ENCODE results near the gene STK32B.

Gene STK32B

DNA sequence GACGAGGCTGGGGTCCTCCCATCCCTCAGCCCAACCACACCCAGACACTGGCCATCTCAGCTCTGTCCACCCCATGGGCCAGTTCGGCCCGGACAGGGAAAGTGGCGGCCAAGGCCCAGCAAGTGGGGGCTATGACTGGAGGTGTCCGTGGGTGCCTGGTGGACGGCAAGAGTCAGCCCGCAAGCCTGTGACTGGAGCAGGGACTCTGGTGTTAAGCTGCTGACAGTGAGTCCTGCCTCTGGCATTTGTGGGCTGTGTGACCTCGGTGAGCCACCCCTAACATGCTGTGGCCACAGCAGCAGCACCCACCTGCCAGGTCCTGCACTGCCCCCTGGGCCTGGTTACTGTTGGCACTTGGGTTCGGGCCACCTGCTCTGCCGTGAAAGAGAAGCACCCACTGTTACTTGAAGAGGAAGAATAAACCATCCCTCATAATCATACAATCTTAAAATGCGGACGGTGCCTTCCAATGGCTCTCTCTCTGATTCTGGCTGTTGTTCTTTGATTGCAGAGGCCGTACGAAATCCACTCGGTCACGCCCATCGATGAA is 405.1 kb downstream of the STK32B start:
- DNase-seq: no peak

GRCh38 chr4:5458676-5459075 is 407.4 kb downstream of the STK32B start:
- no peak for DNase-seq

DNA sequence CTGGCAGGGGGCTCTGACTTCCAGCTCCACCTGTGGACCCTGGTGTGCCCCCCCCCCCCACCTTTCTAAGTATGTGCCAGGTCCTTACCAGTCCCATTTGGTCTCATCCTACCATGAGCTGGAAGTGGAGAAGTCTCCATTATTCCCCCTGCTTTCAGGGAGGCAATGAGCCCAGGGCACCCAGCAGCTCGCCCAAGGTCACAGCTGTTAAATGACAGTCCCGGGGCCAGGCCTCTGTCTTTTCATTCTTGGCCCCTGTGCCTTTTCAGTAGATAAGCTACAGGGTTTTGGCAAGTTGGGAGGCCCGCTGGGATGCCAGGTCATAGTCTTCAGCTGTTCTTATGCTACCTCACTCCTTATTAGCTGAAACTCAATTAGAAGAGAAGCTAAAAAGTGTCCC is 408.0 kb downstream of the STK32B start:
- no peak for DNase-seq

DNA sequence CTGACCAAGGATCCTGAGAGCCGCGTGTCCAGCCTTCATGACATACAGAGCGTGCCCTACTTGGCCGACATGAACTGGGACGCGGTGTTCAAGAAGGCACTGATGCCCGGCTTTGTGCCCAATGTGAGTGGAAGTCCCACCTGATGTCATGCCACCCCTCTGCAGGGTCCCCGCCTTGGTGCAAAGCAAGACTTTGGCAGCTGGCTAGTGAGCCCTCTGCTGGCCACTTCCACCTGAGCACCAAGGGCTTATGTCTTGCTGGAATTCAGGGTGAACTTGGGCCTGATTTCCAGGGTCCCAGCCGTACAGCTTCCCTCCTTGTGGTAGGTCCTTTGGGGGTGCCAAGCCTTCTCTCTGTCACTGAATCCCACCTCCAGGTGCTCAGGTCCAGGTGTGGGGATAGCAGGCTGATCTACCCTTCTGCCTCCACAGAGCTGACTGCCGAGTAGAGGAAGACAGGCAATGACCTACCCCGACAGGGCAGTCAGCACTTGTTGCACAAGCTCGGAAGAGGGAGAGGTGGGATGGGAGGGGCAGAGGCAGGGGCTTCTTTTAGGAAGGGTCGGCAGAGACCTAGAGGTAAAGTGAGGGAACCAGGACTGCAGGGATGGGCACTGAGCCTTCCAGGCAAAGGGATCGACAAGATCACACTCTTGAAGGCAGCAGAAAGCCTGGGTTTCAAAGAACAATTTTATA is 409.0 kb downstream of the STK32B start:
- peak; percentile 25 for DNase-seq

- no peak for DNase-seq
Measured at GRCh38 chr4:5461477-5461876, 410.2 kb downstream of the STK32B start.

DNA sequence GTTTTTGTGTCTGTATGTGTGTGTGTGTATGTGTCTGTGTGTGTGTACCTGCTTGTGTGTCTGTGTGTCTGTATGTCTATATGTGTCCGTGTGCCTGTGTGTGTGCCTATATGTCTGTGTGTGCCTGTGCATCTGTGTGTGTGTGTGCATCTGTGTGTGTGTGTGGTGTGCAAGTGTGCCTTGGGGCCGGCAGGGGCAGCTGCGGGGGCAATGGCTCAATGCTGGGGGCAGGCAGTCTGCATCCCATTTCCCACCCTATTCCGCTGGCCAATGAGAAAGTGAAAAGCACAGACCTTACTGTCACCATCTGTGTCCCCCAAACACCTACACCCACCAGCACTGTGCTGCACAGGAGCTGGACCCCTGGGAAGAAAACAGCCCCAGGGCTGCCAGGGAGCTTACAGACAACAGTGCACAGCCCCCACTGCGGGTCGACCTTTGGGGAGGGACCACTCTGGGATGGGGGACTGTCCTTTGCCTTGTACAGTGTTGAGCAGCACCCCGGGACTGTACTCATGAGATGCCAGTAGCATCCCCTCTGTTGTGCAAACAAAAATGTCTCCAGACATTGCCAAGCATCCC is 411.1 kb downstream of the STK32B start:
- no peak for DNase-seq

GRCh38 chr4:5462896-5463295 is 411.6 kb downstream of the STK32B start:
- no peak for DNase-seq

- no peak for DNase-seq
Measured at GRCh38 chr4:5463361-5463760, 412.1 kb downstream of the STK32B start.

DNA sequence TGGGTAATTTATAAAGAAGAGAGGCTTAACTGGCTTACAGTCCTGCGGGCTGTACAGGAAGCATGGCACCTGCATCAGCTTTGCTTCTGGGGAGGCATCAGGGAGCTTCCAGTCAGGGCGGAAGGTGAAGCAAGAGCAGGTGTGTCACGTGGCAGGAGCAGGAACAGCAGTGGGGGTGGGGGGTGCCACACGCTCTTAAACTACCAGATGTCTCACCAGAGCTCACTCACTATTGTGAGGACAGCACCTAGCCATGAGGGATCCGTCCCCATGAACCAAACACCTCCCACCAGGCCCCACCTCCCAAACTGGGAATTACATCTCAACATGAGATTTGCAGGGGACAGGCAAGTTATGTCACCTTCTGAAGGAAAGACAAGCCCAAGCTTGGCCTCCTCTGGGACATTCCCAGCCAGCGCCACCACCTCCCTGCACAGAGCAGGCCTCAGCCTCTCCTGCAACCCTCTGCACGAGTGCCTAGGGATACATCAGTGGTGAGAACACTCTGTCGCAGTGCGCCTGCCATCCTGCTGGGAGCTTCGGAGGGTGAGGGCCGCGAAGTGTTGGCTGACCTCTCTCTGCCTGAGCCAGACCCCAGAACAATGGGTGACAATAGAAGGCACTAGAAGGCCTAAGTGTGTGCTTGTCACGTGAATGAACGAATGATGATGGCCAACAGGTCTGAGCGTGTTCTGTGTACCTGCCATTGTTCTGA is 412.8 kb downstream of the STK32B start:
- no peak for DNase-seq

- DNase-seq: no peak
Measured at GRCh38 chr4:5465529-5465928, 414.2 kb downstream of the STK32B start.

DNA sequence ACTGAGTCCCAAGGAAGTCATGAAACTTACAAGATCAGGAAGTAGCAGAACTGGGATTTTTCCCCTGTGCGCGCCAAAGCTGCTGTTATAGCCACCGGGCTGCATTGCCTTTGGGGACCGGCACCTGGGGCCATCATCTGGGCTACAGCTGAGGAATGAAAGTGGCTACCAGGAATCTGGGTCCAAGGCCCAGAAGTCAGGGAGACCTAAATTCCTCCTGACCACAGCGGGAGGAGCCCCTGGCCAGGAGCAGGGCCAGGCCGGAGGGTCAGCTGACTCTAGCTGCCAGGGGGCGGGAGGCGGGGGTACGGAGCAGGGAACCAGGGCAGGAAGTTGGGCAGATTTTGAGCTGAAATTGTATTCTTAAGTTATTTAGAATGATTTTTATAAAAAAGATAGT is 414.7 kb downstream of the STK32B start:
- DNase-seq: no peak

DNA sequence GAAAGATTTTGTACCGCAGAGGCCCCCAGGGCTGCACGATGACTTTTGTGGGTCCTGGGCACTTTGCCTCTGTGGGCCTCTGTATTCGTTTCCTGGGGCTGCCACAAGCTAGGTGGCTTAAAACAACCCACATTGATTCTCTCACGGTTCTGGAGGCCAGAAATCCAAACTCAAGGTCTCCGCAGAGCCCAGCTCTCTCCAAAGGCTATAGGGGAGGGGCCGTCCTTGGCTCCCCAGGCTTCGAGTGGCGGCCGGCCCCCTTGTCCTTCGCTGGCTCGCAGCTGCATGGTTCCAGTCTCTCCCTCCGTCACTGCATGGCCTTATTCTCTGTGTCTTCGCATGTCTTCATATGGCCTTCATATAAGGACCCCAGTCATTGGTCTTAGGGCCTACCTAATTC is 415.8 kb downstream of the STK32B start:
- no peak for DNase-seq

DNA sequence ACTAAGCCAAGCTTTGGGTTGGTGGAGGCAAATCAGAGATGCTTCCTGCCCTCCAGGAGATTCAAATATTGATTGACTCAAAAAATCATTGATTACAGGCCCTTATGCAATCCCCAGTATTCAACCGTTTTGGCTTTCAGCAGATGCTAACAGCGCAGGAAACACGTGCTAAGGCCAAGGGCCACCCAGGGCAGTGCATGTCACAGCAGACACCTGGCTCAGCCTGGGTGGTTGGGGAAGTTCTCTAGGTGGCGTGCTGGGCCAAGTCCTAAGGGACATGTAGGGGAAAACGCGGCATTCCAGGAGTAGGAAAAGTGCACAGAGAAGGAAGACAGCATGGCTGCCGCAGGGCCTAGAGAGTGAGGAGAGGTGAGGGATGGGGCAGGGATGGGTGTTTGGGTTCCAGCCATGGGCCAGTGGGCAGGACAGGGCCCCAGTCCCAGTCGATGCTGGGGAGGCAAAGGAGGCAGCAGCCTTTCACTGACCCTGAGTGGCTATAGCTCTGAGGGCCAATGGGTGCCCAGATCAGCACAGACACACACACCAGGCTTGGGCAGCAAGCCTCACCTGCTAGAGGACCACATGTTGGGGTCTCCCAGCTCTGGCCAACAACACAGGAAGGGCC is 418.0 kb downstream of the STK32B start:
- no peak for DNase-seq

DNA sequence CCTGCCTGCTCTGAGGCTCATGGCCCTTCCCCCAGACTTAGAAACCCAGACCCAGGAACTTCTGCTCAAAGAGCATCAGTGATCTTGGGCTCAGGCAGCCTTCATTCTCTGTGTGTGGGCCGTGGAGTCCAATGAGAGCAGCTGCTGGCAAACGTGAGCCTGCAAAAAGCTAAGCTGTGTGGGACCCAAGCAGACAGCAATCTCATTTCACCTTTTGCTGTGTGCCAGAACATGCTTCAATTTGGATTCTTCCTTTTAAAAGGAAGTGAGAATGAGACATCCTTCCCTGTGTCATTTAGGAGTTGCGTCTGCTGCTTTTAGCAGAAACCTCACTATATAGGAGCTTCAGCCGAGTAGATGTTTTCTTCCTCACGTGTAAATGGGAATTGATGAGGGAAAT is 418.6 kb downstream of the STK32B start:
- no peak for DNase-seq

- no peak for DNase-seq
Measured at GRCh38 chr4:5470318-5471198, 419.3 kb downstream of the STK32B start.

DNA sequence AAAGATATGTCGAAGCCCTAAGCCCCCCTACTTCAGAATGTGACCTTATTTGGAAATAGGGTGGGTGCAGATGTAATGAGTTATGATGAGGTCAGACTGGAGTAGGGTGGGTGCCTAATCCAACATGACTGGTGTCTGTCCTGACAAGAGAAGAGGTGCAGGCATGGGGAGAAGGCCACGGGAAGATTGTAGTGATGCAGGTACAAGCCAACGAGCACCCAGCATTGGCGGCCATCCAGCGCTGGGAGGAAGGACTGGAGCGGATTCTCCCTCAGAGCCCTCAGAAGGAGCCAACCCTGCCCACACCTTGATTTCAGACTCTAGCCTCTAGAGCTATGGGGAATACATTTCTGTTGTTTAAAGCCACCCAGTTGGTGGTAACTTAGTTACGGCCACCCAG is 419.9 kb downstream of the STK32B start:
- DNase-seq: no peak

GRCh38 chr4:5471691-5472090 is 420.4 kb downstream of the STK32B start:
- no peak for DNase-seq

DNA sequence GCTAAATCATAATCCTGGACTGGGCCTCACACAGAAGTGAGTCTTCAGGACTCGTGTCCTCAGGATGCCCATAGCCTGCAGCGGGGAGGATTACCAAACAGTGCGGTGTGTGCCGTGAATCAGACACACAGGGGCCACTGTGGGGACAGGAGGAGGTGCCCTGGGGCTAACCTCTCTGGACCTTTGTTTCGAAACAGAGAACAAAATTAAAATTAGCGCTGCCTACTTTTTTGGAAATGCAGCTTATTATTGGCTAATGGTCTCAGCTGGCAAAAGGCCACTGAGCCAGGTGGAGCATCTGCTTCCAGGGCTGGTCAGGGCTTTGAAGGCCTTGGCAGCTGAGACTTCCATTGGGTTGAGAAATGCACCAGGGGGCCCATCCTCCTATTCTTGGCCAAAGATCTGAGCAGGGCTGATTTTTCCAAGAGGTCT is 420.9 kb downstream of the STK32B start:
- DNase-seq: no peak

DNA sequence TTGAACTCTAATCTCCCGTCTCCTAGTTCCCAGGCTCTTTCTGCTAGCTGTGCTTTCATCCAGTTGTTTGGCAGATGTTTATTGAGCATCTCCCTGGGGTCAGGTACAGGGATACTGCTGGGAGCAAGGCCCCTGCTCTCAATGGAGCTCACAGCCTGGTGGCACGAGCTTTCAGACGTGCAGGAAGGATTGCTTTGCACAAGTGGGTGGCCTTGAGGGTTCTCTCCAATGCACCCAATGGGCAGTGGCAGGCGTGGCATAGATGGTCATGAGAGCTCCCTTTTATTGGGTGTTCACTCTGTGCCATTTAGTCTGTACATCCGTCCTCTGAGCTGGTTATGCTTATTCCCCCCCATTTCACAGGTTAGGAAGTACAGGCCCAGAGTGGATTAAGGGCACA is 421.8 kb downstream of the STK32B start:
- no peak for DNase-seq

DNA sequence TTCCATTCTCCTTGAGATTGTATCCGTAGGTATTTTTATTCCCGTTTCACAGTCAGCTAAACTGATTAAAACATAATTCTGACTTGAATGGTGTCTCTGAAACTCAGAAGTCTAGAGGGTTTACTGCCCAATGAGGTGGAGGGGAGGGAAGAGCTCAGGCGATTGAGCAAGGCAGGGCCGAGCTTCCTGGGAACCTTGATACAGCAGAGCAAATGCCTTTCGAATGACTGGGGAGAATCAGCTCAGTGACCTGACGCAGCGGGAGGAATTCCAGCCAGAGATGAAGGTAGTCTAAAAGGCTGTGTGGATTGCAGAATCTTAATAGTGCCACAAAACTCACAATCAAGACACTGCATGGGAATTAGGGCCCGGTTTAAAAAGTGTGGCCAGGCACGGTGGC is 423.5 kb downstream of the STK32B start:
- peak; percentile 70 for DNase-seq

GRCh38 chr4:5477613-5478012 is 426.3 kb downstream of the STK32B start:
- no peak for DNase-seq

DNA sequence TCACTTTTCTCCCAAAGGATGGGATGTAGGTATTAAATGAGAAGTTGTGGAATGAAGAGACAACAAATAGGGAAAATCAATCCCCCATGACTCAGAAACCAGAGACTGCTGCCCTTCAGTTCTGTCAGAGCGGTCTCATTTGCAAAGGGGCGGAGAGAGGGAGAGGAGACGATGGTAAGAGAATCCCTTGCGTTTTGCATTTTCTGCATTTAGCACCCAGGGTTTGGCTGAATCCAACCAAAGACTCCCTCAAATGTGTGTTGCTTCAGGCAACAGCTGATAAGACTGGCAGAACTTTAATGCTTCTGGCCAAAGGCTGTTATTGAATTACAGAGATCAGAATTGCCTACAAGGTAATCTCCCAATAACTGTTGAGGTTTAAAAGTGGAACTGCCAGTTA is 426.9 kb downstream of the STK32B start:
- DNase-seq: no peak

DNA sequence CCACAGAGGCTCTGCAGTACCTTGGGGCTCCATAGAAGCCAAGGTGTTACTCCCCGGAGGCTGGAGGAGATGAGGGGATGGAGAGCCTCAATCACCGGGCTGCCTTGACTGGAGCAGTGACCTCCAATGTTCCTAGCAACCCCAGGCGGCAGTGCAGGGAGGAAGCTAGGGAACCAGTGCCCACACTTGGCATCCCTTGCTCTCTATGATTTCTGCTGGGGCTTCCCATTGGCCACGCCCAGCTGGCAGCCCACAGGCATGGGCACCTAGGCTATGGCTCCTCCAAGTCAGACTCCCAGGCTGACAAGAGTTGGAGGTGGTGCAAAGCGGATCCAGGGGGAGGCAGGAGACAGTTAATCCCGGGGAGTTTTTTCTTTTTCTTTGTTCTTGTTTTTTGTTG is 427.4 kb downstream of the STK32B start:
- DNase-seq: no peak

Data from EL (cell line).